HG03064 (cell line): ENCODE results near the gene APC.

Experiments used
- ATAC-seq: cut with Tn5 transposase; IDR thresholded peaks from one replicate; pipeline ENCODE4 v1.9.1; 2021; ENCODE audit warnings: low read depth; ENCODE audit not compliant: unreplicated experiment

APC gene

DNA sequence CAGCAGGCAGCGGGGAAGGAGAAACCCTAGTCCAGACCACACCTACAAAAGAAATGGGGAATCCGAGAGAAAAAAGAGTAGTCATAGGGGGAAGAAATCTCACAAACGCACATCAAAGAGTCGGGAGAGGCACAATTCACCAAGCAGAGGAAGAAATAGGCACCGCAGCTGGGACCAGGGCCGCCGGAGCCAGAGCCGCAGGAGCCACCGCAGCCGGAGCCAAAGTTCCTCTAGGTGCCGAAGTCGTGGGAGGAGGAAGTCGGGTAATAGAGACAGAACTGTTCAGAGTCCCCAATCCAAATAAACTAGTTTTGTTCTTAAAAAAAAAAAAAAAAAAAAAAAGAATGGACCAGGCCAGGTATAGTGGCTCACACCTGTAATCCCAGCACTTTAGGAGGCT lies 155.1 kb downstream of the APC start:
- no peak for ATAC-seq

- no peak for ATAC-seq
These were observed 158.0 kb downstream of the APC start for GRCh38 chr5:112895682-112896081.
